Psoas muscle (tissue), 8 donors: ENCODE data around the gene CCND3. TPM values are rescaled to one million over a fixed set of nuclear protein-coding genes. Genes with fewer than 3 reads are reported as not detected.
A peak's percentile ranks its signal among the peaks of the same experiment; 100 is the strongest.

Experiments
- ATAC-seq, 4 donors: fragments of 200-7000 bp; cut with Tn5 transposase; one replicate each; pipeline ENCODE4 v1.9.1; 2020; ENCODE audit warnings: moderate library complexity in 3 of 4, mild to moderate bottlenecking in 2 of 4
- DNase-seq, 2 donors: peaks; one replicate each; pipeline ENCODE4 v3.0.0-alpha.2; 2020
- H3K27ac ChIP-seq: fragments of 200-600 bp; one replicate; pipeline ENCODE4 v1.8.0; 2022
- H3K27me3 ChIP-seq, 3 donors: fragments of 200-600 bp in 1 of 3; one replicate each; pipeline versions ENCODE4 v1.6.1 to v1.8.0; 2013 to 2022; ENCODE audit warnings: low read length in 2 of 3, mild to moderate bottlenecking in 2 of 3, moderate library complexity in 1 of 3; ENCODE audit not compliant: insufficient read depth in 3 of 3
- H3K36me3 ChIP-seq, 2 donors: fragments of 200-600 bp in 1 of 2; one replicate each; pipeline versions ENCODE4 v1.6.1 to v1.8.0; 2013 to 2022; ENCODE audit warnings: low read depth in 1 of 2, mild to moderate bottlenecking in 1 of 2, moderate library complexity in 1 of 2; ENCODE audit not compliant: insufficient read depth in 1 of 2
- H3K4me1 ChIP-seq: fragments of 200-600 bp; one replicate; pipeline ENCODE4 v1.8.0; 2022
- H3K4me3 ChIP-seq: fragments of 200-600 bp; one replicate; pipeline ENCODE4 v1.8.0; 2022; ENCODE audit warnings: mild to moderate bottlenecking
- H3K9me3 ChIP-seq: fragments of 200-600 bp; one replicate; pipeline ENCODE4 v1.8.0; 2022
- WGBS, 3 donors: extraction: QIAGEN DNeasy Blood & Tissue Kit; methylation state at CpG; one replicate each; pipeline versions ENCODE4 v1.1.6 to v1.1.7; 2013; 5-methylcytosine and 5-hydroxymethylcytosine counted together
- intact Hi-C, 2 donors: fragments of 100-400 bp; cut with DNase I; formaldehyde crosslinking; loops; one replicate each; pipeline versions ENCODE4 v1.11.0 to v1.14.2; 2022
- polyA plus RNA-seq, 3 donors: library from polyadenylated mRNA; stranded (reverse); fragments of 200-250 nt; gene quantifications; one replicate each; pipeline ENCODE4 v1.2.3, GENCODE V29; 2013
- total RNA-seq, 4 donors: library from RNA; stranded (reverse); fragmentation: NEBNext Ultra II Directional in 2 of 4; extraction: Animal tissue kit (Norgen Biotek cat#: 25700) in 2 of 4; gene quantifications; one replicate each; pipeline versions ENCODE4 v1.2.1 to v1.2.4, GENCODE V29; 2021 to 2023
- TF ChIP-seq, protein P1 (sequence below): fragments of 200-600 bp; IDR thresholded peaks from one replicate; pipeline ENCODE4 v1.8.0; 2022; ENCODE audit warnings: antibody characterized with exemption
- donor health status: healthy with polysubstance abuse.
- donor health status: DM: no; HTN: no; CAD: no; lungs with moderate emphysema.
- donor health status: Bipolar disorder and iron deficiency.
- donor health status: healthy.
- donor health status: DM: yes; HTN: yes; CAD: no.
- donor health status: DM: no; HTN: no; CAD: no.
- donor health status: DM: no; HTN: no; CAD: no.
- donor health status: DM: yes; HTN: yes; CAD: no.

The CCND3 gene
- total and polyA plus RNA-seq, 7 donors = 9.2 to 29.1 (median 19.9) TPM

DNA sequence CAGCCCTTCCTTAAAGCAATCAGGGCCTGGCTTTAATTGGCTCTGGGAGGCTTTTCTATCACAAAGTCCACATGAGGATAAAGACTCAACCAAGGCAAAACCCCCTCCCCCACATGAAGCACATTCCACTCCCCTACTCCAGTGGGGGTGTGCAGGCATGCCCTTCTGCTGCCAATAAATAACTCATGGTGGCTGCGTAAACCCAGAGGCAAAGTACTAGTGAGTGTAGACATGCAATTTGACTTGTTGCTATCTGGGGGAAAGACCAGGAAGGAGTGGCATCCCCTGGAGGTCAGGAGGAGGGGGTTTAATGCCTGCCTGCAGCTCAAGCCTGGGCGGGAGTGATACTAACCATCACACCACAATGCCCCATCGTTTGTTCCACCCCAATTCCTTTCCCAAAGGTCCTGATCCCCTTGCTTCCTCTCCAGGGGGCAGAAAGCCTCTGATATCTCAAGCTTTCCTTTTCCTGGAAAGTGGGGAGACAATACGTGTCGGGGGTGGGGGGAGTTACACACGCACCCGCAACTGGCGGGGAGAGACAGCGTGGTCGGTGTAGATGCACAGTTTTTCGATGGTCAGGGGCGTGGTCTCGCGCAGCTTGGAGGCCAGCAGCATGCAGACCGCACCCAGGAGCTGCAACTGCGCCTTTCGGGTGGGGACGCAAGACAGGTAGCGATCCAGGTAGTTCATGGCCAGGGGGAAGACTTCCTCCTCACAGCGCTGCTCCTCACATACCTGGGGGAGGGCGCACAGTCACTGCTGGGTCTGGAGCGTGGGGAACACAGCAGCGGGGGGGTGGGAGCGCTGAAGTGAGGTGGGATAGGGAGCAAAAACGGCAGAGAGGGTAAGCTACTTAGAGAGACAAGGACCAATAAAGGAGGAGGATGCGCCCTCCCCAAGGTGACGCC, 1.5 kb downstream of the CCND3 start:
- ATAC-seq = no peak
- Histone ChIP-seq H3K4me3 (peak overlapping the region; percentile 97), H3K27ac (no peak overlapping the region), H3K9me3 (no peaks in the 10 kb centered on the region), H3K36me3 (peaks cover 0 to 5% of the 10 kb centered on the region in 2 donors), H3K4me1 (peaks cover 27% of the 10 kb centered on the region), H3K27me3 (no peaks in the 10 kb centered on the region)
- DNase-seq = no peak
- intact Hi-C loops = loop anchor here (5.0 kb wide), 2 partner anchors 102 to 1037 kb away; partner anchors contain the start of gene PEX6 (in 1 of the 2)
- WGBS, 3 donors = 25 to 35% (median 27%) methylated on average over 27 of the region's 27 CpGs
- TF ChIP-seq, protein P1, sequence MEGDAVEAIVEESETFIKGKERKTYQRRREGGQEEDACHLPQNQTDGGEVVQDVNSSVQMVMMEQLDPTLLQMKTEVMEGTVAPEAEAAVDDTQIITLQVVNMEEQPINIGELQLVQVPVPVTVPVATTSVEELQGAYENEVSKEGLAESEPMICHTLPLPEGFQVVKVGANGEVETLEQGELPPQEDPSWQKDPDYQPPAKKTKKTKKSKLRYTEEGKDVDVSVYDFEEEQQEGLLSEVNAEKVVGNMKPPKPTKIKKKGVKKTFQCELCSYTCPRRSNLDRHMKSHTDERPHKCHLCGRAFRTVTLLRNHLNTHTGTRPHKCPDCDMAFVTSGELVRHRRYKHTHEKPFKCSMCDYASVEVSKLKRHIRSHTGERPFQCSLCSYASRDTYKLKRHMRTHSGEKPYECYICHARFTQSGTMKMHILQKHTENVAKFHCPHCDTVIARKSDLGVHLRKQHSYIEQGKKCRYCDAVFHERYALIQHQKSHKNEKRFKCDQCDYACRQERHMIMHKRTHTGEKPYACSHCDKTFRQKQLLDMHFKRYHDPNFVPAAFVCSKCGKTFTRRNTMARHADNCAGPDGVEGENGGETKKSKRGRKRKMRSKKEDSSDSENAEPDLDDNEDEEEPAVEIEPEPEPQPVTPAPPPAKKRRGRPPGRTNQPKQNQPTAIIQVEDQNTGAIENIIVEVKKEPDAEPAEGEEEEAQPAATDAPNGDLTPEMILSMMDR = no peak

DNA sequence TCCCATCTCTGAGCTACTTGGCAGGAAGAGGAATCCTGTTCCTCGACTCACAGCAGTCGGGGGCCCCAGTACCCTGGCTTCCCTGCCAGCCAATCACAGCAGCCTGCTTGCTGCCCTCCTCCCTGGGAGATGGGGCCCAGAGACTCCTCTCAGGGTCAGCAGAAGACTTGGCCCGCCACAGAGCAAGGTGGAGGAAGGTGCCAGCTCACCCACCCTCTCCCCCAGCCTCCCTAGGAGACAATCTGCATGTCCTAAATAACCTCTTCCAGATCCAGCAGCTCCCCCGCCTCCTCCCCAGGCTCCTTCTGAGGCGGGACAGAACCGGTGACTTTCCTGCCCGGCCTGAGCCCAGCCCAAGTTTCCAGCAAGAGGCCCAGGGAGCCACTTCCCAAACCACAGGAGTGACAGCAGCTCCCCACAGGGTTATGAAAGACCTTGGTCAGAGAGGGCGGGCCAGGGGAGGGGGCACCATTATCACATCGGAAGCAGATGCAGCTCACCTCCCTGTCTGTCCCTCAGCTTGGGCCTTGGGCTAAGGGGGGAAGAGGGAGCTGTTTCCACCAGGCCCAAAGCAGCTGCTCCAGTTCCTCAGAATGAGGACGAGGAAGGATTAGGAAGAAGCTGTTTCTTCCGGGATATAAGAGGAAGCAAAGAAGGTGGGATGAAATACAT, 2.3 kb downstream of the CCND3 start:
- Histone ChIP-seq H3K27me3 (no peaks in the 10 kb centered on the region), H3K4me3 (peak overlapping the region; percentile 97), H3K27ac (peak overlapping the region; percentile 53), H3K9me3 (no peaks in the 10 kb centered on the region), H3K36me3 (peaks cover 0 to 13% of the 10 kb centered on the region in 2 donors), H3K4me1 (peaks cover 27% of the 10 kb centered on the region)
- intact Hi-C loops = loop anchor here in 1 of 2 donors (5.0 kb wide), 1 partner anchor 103 kb away; no protein-coding TSS in a partner anchor
- peak; percentile 52 to 66 for DNase-seq
- TF ChIP-seq, protein P1 = no peak
- 46 to 52% (median 48%) methylated on average over 10 to 11 of the region's 11 CpGs for WGBS, 3 donors
- no peak for ATAC-seq

DNA sequence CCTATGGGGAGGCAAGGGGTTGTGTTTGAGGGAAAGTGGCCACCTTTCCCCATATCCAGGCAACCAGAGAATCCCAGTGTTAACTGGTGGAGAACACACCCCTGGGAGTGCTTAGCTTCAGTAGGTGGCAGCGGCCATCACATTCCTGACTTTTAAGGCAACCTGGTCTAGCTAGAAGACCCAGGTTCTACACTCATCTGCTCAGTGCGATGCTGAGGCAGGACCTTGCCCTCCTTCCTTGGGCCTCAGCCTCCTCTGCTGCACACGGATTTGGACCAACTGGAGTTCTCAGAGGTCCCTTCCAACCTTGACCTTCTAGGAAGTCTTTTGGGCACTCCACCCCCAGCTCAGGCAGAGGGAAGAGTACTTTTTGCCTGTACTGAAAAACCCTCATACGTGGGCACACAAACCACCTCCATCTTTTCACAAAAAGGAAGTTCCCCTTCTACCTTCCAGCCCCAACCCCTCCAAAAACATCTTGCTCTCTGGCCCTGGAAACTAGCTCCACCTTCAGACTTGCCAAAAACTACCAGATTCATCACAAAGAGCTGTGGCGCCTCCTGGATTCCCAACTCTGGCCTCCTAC, 2.9 kb downstream of the CCND3 start:
- H3K9me3 ChIP-seq = no peaks in the 10 kb centered on the region
- TF ChIP-seq, protein P1 = no peak
- H3K27ac ChIP-seq = peak overlapping the region; percentile 53
- WGBS, 3 donors = 65 to 80% (median 71%) methylated on average over 5 of the region's 5 CpGs
- ATAC-seq (no peak), DNase-seq (no peak)
- H3K4me3 ChIP-seq = no peak overlapping the region
- intact Hi-C loops = loop anchor here in 1 of 2 donors (5.0 kb wide), 1 partner anchor 104 kb away; no protein-coding TSS in a partner anchor
- H3K27me3 ChIP-seq = no peaks in the 10 kb centered on the region
- H3K4me1 ChIP-seq = peaks cover 27% of the 10 kb centered on the region
- peaks cover 0 to 19% of the 10 kb centered on the region in 2 donors for H3K36me3 ChIP-seq

DNA sequence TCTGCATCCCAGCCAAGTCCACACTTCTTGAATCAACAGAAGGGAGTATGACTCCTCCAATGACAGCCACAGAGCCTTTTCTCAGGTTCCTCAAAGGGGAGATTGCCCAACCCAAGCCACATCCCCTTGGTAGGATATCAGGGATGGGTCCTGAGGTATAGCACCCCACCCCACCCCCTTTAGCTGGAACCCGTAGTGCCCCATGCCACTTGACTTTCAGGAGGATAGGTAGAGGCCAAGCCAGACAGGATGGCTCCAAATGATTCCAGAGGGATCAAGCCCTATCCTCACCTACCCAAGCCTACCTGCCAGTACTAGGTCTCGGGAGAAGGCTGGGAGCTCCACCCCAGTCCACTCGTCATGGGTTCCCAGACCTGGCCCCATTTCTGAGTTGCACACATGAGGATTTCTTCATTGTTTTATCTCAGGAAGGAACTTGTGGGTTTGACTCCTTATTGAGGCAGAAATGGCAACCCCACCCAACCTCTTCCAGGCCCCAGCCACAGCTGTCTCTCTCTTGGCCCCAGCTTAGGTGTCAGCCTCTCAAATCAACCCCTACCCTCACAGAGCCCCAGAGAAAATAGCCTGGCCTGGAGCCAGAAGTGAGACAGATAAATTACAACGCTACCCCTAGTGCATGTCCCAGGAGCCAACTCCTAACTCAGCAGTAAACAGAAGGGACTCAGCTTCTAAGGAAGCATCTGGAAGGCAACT, 3.6 kb downstream of the CCND3 start:
- intact Hi-C loops = loop anchor here (2.0 to 5.0 kb wide), 3 partner anchors 15 to 107 kb away; no protein-coding TSS in a partner anchor
- no peaks in the 10 kb centered on the region for H3K27me3 ChIP-seq
- H3K4me1 ChIP-seq = peaks cover 27% of the 10 kb centered on the region
- TF ChIP-seq, protein P1 = no peak
- H3K9me3 ChIP-seq = no peaks in the 10 kb centered on the region
- ATAC-seq = no peak
- no peak for DNase-seq
- H3K36me3 ChIP-seq = peaks cover 0 to 26% of the 10 kb centered on the region in 2 donors
- WGBS, 3 donors = 49 to 55% (median 50%) methylated on average over 4 of the region's 4 CpGs
- peak overlapping the region; percentile 53 for H3K27ac ChIP-seq
- no peak overlapping the region for H3K4me3 ChIP-seq
